SHP77 (cell line): ENCODE data around the gene CRYBB2.
"Not testable (repeated sequence)": the region's sequence is repeated elsewhere in the genome, so short reads cannot be mapped to it uniquely, and the experiment has no call there.

ENCODE experiments used
- DNase-seq, 2 experiments: peaks; one replicate each; lab custom pipeline; 2025; lab: John Stamatoyannopoulos, UW

CRYBB2 gene

GRCh38 chr22:25219211-25219689 lies at the start of gene CRYBB2:
Gene CRYBB2 (plus strand): TSS chr22:25219639. CDS start chr22:25221430, 1,791 bp downstream.
- DNase-seq = no peak

- no peak for DNase-seq
These were observed 48.9 kb upstream of the CRYBB2 start for GRCh38 chr22:25170426-25170980.

GRCh38 chr22:25172153-25172552 lies 47.3 kb upstream of the CRYBB2 start:
- peak in 1 of 2 experiments; percentile 18 for DNase-seq

- DNase-seq = no peak
These were observed 45.1 kb upstream of the CRYBB2 start for GRCh38 chr22:25174156-25174887.

GRCh38 chr22:25174888-25175411 lies 44.5 kb upstream of the CRYBB2 start:
- DNase-seq = no peak

GRCh38 chr22:25176175-25176574 lies 43.3 kb upstream of the CRYBB2 start:
- DNase-seq = no peak

GRCh38 chr22:25176799-25177198 lies 42.6 kb upstream of the CRYBB2 start:
- no peak for DNase-seq

- no peak for DNase-seq
These were observed 42.2 kb upstream of the CRYBB2 start for GRCh38 chr22:25177226-25177625.

- DNase-seq = no peak
These were observed 41.5 kb upstream of the CRYBB2 start for GRCh38 chr22:25177895-25178294.

GRCh38 chr22:25178348-25178747 lies 41.1 kb upstream of the CRYBB2 start:
- DNase-seq = not testable (repeated sequence)

GRCh38 chr22:25178869-25179631 lies 40.4 kb upstream of the CRYBB2 start:
- DNase-seq = not testable (repeated sequence)

GRCh38 chr22:25182131-25183110 lies 37.0 kb upstream of the CRYBB2 start:
- DNase-seq = no peak

GRCh38 chr22:25183949-25184619 lies 35.4 kb upstream of the CRYBB2 start:
- no peak for DNase-seq

GRCh38 chr22:25186140-25186539 lies 33.3 kb upstream of the CRYBB2 start:
- DNase-seq = no peak

- no peak for DNase-seq
These were observed 32.0 kb upstream of the CRYBB2 start for GRCh38 chr22:25187469-25187868.

- no peak for DNase-seq
These were observed 27.0 kb upstream of the CRYBB2 start for GRCh38 chr22:25192406-25192805.

- DNase-seq = no peak
These were observed 26.3 kb upstream of the CRYBB2 start for GRCh38 chr22:25193130-25193529.

- no peak for DNase-seq
These were observed 25.9 kb upstream of the CRYBB2 start for GRCh38 chr22:25193548-25193947.

- no peak for DNase-seq
These were observed 23.1 kb upstream of the CRYBB2 start for GRCh38 chr22:25196326-25196725.

GRCh38 chr22:25197340-25197739 lies 22.1 kb upstream of the CRYBB2 start:
- no peak for DNase-seq
